NCI-H2196 treated with DMSO at 0.1 percent for 48 hours (cell line): Measurements from ENCODE around the gene HOXD8.

Experiments
- DNase-seq: peaks from one replicate; lab custom pipeline; 2025; ENCODE audit not compliant: unreplicated experiment; lab: John Stamatoyannopoulos, UW

HOXD8 gene

DNA sequence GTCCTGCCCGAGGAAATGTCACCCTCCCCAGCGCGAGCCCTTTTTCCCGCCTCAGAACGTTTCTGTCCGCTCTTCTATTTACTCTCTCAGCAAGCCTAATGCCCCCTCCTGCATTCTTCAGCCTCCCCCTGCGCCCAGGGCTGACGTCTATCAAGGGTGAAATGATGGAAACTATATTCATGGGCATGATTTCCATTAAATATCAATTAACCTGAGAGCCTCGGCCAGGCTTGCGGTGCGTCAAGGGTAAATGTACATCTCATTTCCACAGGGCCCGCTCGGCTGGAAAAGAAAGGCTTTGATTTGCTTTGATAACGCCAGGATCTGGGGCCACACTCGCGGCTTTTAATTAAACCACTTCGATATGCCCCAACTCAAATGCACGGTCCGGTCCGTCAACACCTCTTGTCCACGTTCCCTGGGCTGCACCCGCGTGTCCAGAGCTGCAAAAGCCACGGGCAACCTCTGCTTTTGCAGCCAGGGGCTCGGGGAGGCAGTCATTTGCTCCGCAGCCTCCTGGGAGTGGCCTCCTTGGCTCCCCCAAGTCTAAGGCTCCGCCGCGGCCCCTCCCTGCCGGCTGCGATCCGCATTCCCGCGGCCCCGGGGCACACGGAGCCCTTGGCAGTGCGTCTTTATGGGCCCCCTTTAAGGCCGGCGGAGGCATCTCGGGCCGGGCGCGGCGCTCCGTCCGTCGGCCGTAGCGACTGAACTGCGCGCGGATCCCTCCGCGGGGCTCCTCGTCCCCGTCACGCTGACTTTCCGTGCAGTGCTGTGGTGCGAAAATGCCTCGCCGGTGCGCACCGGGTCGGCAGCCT lies at the start of gene HOXD8:
Gene HOXD8 (plus strand): TSS at position 724 of the 815 bp plus-strand sequence. CDS start 662 bp downstream, outside the sequence.
- DNase-seq = no peak

DNA sequence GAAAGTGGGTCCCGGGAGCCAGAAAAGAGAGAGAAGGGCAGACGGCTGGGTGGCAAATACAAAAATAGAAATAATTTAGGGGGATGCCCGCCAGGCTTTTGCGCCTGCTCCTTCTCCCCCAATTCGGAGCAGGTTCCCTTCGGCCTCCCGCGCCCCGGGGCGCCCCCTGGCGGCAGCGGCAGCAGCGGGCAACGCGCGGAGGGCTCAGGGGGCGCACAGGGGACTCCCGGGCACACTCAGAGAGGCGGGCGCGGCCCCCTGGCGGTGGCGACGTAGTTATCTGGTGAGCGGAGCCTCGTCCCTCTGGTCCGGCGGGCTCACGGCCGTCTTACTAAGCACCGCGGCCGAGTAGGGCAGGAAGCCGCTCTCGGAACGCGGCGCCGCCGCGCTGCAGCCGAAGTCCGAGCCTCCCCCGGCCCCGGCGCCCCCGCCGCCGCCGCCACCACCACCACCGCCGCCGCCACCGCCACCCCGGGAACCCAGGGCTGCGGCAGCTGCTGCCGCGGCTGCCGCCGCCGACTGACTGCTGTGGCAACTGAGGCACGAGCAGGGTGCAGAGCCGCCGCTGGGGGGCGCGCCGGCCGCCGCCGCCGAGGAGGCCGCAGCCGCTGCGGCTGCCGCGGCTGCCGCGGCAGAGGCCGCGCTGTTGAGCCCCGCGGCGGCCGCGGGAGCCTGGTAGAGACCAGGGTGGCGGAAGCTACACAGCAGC lies 49.5 kb upstream of the HOXD8 start:
- DNase-seq = no peak

GRCh38 chr2:176080540-176081375 lies 48.7 kb upstream of the HOXD8 start:
- no peak for DNase-seq

DNA sequence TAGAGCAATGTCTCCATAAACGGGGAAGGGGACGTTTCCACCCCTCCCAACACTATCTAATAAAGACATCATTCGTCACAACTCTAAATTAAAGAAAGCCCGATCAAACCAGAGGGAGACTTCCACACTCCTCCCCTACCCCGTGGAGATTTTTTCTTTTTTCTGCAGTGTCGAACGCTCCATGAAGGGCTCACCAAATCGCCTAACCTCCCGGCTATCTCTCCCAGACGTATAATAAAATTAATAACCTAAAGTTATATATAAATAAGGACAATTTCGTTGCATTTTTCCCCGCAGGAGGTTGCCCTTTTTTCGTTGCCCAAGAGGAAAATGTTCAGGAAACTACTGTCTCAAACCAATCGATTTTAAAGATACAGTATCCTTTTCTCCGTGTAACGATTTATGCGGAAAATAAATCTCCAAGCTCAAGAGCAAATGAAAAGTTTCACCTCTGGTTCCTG lies 48.1 kb upstream of the HOXD8 start:
- no peak for DNase-seq

DNA sequence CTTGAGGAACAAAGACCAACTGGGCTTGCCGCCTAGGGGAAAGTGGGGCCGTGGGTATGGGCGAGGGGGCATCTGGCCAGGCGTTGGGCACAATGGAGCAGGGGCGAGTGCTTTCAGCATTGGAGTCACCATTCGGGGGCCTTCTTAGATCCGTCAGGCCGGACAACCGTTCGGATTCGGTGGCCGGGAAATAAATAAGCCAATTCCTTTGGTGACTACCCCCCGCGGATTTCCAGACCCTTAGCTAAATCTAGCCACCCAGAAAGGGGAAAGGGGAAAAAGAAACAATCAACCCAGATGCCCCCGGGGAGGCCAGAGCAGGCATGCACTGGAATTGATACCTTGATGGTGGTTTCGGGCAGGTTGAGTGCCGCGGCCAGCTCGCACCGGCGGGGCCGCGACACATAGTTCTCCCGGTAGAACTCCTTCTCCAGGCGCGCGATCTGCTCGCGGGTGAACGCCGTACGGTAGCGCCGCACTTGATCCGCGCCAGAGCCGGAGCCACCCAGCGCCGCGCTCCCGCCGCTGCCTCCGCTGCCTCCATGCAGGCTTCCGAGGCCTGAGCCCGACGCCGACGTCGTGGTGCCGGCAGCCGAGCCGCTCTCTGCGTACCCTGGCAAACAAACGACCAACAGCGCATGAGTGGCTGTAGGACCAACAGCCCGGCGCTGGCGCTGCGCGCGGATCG lies 47.5 kb upstream of the HOXD8 start:
- no peak for DNase-seq

GRCh38 chr2:176082525-176082823 lies 47.0 kb upstream of the HOXD8 start:
- no peak for DNase-seq

- DNase-seq = no peak
These were observed 46.4 kb upstream of the HOXD8 start for GRCh38 chr2:176082824-176083751.

GRCh38 chr2:176083796-176084261 lies 45.7 kb upstream of the HOXD8 start, which contains the start of gene EVX2:
EVX2 (minus strand) TSS chr2:176083962; CDS start chr2:176083776, 186 bp downstream.
- DNase-seq = no peak

GRCh38 chr2:176084611-176085119 lies 44.8 kb upstream of the HOXD8 start:
- no peak for DNase-seq

DNA sequence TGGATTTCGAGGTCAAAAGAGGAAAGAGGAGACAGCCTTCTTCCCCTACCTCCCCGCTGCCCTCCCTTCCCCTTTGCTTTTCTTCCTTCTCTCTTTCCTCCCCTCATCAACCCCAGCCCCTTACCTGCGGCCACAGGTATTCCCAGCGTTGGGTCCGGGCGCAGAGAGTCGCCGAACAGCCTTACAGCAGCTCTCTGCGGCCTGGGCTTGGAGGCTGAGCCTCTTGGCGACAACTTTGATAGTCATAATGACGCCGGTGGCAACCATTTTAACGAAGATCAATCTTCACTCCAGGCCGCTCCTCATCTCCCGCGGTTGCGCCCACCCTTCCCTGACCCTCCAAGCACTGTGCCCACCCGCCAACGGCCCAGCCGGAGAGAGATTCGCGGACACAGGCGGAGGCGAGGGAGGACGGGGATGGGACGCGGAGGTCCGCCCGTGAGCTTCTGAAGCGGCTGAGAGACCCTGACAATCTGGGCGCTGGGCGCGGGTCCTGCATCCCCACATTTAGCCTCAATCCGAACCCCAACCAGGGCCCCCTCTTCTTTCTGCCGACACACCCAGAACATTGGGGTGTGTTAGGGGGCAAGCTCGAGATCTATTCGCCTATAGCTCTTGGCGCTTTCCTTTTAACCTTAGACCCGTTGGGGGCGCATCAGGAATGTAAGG lies 44.3 kb upstream of the HOXD8 start:
- DNase-seq = no peak

GRCh38 chr2:176085861-176086771 lies 43.4 kb upstream of the HOXD8 start:
- peak; percentile 65 for DNase-seq

DNA sequence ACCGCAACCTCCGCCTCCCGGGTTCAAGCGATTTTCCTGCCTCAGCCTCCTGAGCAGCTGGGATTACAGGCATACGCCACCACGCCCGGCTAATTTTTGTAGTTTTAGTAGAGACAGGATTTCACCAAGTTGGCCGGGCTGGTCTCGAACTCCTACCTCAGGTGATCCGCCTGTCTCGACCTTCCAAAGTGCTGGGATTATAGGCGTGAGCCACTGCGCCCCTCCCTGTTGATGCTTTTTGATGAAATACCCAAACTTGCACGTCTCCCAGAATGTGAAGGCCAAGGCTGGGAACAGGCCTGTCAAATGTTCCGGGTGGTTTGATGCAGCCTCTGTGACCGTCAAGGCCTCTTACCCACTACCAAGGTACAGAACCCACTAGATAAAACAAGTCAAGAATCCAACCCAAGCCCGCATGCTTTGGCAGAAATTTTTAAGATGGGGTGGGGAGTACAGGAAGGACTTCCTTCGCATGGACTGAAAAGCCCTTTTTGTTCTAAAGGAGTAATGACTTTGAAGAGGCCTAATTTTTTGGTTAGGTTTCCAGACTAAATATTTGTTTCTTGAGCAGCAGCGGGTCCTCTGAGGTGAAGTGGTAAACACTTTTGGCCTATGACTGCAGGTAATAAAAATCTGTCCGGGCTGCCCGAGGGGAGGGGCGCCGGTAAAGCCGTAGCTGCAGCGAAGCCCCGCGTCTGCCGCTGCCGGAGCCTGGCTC lies 42.0 kb upstream of the HOXD8 start:
- DNase-seq = no peak

- DNase-seq = peak; percentile 40
These were observed 41.2 kb upstream of the HOXD8 start for GRCh38 chr2:176088048-176088936.

DNA sequence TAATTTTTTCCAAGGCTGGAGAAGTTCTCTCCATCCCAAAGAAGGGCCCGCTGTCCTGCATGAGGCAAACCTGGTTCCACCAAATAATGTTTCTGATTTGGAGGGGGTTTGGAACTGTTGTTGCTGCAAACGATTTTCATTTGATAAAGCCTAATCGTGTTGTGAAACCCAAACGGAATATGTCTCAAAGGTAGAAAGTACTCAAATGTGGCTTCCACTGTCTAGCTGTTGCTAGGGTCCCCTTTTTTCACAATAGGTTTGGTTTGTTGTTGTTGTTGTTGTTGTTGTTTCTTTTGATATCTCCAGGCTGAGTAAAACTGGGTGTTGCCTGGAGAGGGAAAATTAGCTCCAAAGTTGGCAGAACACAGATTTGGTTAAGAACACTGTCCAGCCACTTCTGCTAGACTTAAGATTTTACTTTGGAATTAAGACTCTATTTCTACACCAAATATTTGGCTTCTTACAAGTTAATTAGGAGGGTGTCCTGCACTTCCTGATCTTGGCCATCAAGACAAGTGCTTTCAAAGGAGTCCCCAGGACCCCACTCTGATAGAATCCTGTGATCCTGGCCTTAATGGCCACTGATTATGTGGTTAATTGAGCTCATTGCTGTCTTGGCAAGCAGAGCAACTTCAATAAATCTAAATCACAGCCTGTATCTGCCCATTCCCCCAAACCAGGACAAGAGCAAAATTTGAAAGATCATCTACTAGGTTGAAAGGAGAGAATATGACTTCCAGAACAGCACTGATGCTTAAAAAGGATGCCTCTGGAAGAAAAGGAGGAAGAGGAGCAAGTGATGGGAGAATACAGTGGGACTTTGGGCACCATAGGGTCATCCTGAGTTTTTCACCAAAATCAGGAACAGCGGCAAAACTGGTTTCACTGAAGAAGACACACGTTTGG lies 40.3 kb upstream of the HOXD8 start:
- no peak for DNase-seq

- no peak for DNase-seq
These were observed 39.6 kb upstream of the HOXD8 start for GRCh38 chr2:176089843-176090395.
